Duodenal mucosa (tissue), 2 donors: ENCODE measurements around the gene SNX8.

Experiments
- H3K27ac ChIP-seq: one replicate; pipeline ENCODE4 v1.7.0; 2013; ENCODE audit warnings: low read depth, low read length
- H3K27me3 ChIP-seq, 2 donors: one replicate each; pipeline ENCODE4 v1.7.0; 2013; ENCODE audit warnings: low read length in 2 of 2, control low read depth in 1 of 2; ENCODE audit not compliant: insufficient read depth in 2 of 2, control insufficient read depth in 1 of 2
- H3K36me3 ChIP-seq, 2 donors: one replicate each; pipeline ENCODE4 v1.7.0; 2013; ENCODE audit warnings: low read length in 2 of 2, control low read depth in 1 of 2; ENCODE audit not compliant: insufficient read depth in 2 of 2, control insufficient read depth in 1 of 2
- H3K4me1 ChIP-seq, 2 donors: one replicate each; pipeline ENCODE4 v1.7.0; 2013; ENCODE audit warnings: low read length in 2 of 2, control low read depth in 1 of 2; ENCODE audit not compliant: insufficient read depth in 2 of 2, control insufficient read depth in 1 of 2
- H3K4me3 ChIP-seq, 2 donors: one replicate each; pipeline ENCODE4 v1.7.0; 2013; ENCODE audit warnings: low read length in 2 of 2, low read depth in 1 of 2
- H3K9ac ChIP-seq, 2 donors: one replicate each; pipeline ENCODE4 v1.7.0; 2013; ENCODE audit warnings: low read length in 2 of 2, low read depth in 1 of 2
- H3K9me3 ChIP-seq, 2 donors: one replicate each; pipeline ENCODE4 v1.7.0; 2013; ENCODE audit warnings: low read length in 2 of 2, control low read depth in 1 of 2; ENCODE audit not compliant: control insufficient read depth in 1 of 2

SNX8 gene

GRCh38 chr7:2279896-2280295 lies 34.3 kb downstream of the SNX8 start:
- Histone ChIP-seq H3K9ac (peak overlapping the region in 1 of 2 donors; percentile 18), H3K27ac (no peak overlapping the region)

GRCh38 chr7:2278026-2278425 lies 36.2 kb downstream of the SNX8 start:
- H3K27ac ChIP-seq = no peak overlapping the region
- peaks cover 8 to 21% of the 10 kb centered on the region in 2 donors for H3K36me3 ChIP-seq
- H3K4me3 ChIP-seq = no peak overlapping the region
- peaks cover 16 to 23% of the 10 kb centered on the region in 2 donors for H3K4me1 ChIP-seq
- H3K27me3 ChIP-seq = no peaks in the 10 kb centered on the region
- H3K9ac ChIP-seq = no peak overlapping the region
- no peaks in the 10 kb centered on the region for H3K9me3 ChIP-seq

More at GRCh38 chr7:2279896-2280295, 34.3 kb downstream of the SNX8 start:
- Histone ChIP-seq H3K4me1 (peaks cover 16 to 23% of the 10 kb centered on the region in 2 donors), H3K36me3 (peaks cover 2 to 10% of the 10 kb centered on the region in 2 donors), H3K27me3 (no peaks in the 10 kb centered on the region), H3K4me3 (peak overlapping the region in 1 of 2 donors; percentile 28), H3K9me3 (no peaks in the 10 kb centered on the region)

GRCh38 chr7:2276107-2276506 lies 38.1 kb downstream of the SNX8 start:
- Histone ChIP-seq H3K27ac (no peak overlapping the region), H3K36me3 (peaks cover 16 to 21% of the 10 kb centered on the region in 2 donors), H3K27me3 (no peaks in the 10 kb centered on the region), H3K4me3 (no peak overlapping the region), H3K9me3 (no peaks in the 10 kb centered on the region), H3K9ac (no peak overlapping the region), H3K4me1 (peaks cover 6 to 10% of the 10 kb centered on the region in 2 donors)

- H3K4me3 ChIP-seq = no peak overlapping the region
- no peaks in the 10 kb centered on the region for H3K27me3 ChIP-seq
- H3K9me3 ChIP-seq = no peaks in the 10 kb centered on the region
- no peak overlapping the region for H3K27ac ChIP-seq
- H3K36me3 ChIP-seq = peaks cover 16 to 24% of the 10 kb centered on the region in 2 donors
- H3K9ac ChIP-seq = no peak overlapping the region
- H3K4me1 ChIP-seq = peaks cover 5 to 8% of the 10 kb centered on the region in 2 donors
Observed at GRCh38 chr7:2275101-2275500, 39.1 kb downstream of the SNX8 start.

- Histone ChIP-seq H3K9ac (no peak overlapping the region), H3K27ac (no peak overlapping the region), H3K36me3 (peaks cover 16 to 24% of the 10 kb centered on the region in 2 donors), H3K4me3 (no peak overlapping the region), H3K4me1 (peaks cover under 1 to 4% of the 10 kb centered on the region in 2 donors), H3K9me3 (no peaks in the 10 kb centered on the region), H3K27me3 (no peaks in the 10 kb centered on the region)
Observed at GRCh38 chr7:2274666-2275065, 39.6 kb downstream of the SNX8 start.

GRCh38 chr7:2273866-2274265 lies 40.4 kb downstream of the SNX8 start:
- Histone ChIP-seq H3K36me3 (peaks cover 16 to 24% of the 10 kb centered on the region in 2 donors), H3K27me3 (no peaks in the 10 kb centered on the region), H3K4me1 (no peaks in the 10 kb centered on the region), H3K27ac (no peak overlapping the region), H3K9me3 (no peaks in the 10 kb centered on the region), H3K9ac (no peak overlapping the region), H3K4me3 (no peak overlapping the region)

- Histone ChIP-seq H3K36me3 (peaks cover 16 to 17% of the 10 kb centered on the region in 2 donors), H3K4me3 (no peak overlapping the region)
Observed at GRCh38 chr7:2272031-2272430, 42.2 kb downstream of the SNX8 start.

GRCh38 chr7:2271273-2272026 lies 42.8 kb downstream of the SNX8 start:
- Histone ChIP-seq H3K4me3 (no peak overlapping the region), H3K27ac (no peak overlapping the region), H3K4me1 (no peaks in the 10 kb centered on the region), H3K36me3 (peaks cover 16 to 17% of the 10 kb centered on the region in 2 donors), H3K9ac (no peak overlapping the region), H3K9me3 (no peaks in the 10 kb centered on the region), H3K27me3 (no peaks in the 10 kb centered on the region)

More at GRCh38 chr7:2272031-2272430, 42.2 kb downstream of the SNX8 start:
- no peak overlapping the region for H3K27ac ChIP-seq
- no peaks in the 10 kb centered on the region for H3K27me3 ChIP-seq
- H3K4me1 ChIP-seq = no peaks in the 10 kb centered on the region
- no peak overlapping the region for H3K9ac ChIP-seq
- no peaks in the 10 kb centered on the region for H3K9me3 ChIP-seq

- Histone ChIP-seq H3K4me1 (no peaks in the 10 kb centered on the region), H3K36me3 (peaks cover 16 to 17% of the 10 kb centered on the region in 2 donors), H3K9me3 (no peaks in the 10 kb centered on the region), H3K27ac (no peak overlapping the region), H3K9ac (no peak overlapping the region), H3K27me3 (no peaks in the 10 kb centered on the region), H3K4me3 (no peak overlapping the region)
Observed at GRCh38 chr7:2270495-2270894, 43.7 kb downstream of the SNX8 start.

GRCh38 chr7:2269991-2270460 lies 44.2 kb downstream of the SNX8 start:
- Histone ChIP-seq H3K4me3 (no peak overlapping the region), H3K4me1 (no peaks in the 10 kb centered on the region), H3K27ac (no peak overlapping the region), H3K9me3 (no peaks in the 10 kb centered on the region), H3K9ac (no peak overlapping the region), H3K36me3 (peaks cover 16% of the 10 kb centered on the region in 2 donors), H3K27me3 (no peaks in the 10 kb centered on the region)
